ENCODE data around the gene EML4. TPM values are rescaled to one million over a fixed set of nuclear protein-coding genes. Genes with fewer than 3 reads are reported as not detected.

Gene EML4
- total and polyA plus RNA-seq, 7 experiments from 2014 or later = 64.9 to 167 (median 141) TPM

Other genes starting within 250 kb of the EML4 start
- gene PKDCC, start 121.3 kb upstream of the EML4 start, total RNA-seq = not detected
- gene PKDCC, start 121.3 kb upstream of the EML4 start, polyA plus RNA-seq = not detected
- gene COX7A2L, start 191.9 kb downstream of the EML4 start, total RNA-seq = 10 to 100 TPM; 57.3 to 87.7 (median 81.5) TPM
- gene COX7A2L, start 191.9 kb downstream of the EML4 start, polyA plus RNA-seq = 100 to 1,000 TPM; 137 to 204 TPM